IMR-90 (cell line): ENCODE measurements around the gene CA9. TPM values are rescaled to one million over a fixed set of nuclear protein-coding genes. Genes with fewer than 3 reads are reported as not detected.

Experiments
- ATAC-seq: fragments of 200-7000 bp; cut with Tn5 transposase; 2 replicates; pipeline ENCODE4 v1.9.1; 2020; ENCODE audit warnings: low read depth, mild to moderate bottlenecking, moderate library complexity
- BruUV-seq: library from RNA; stranded (reverse); fragments of 400-500 nt; replicated peaks from 2 replicates; lab custom pipeline; 2021; lab: Mats Ljungman, UMichigan
- CTCF ChIA-PET: fragments of 300-600 bp; formaldehyde crosslinking; extraction: SDS; loops from one replicate; lab custom pipeline; 2021; ENCODE audit warnings: antibody characterized with exemption; lab: Yijun Ruan, JAX
- POLR2A ChIA-PET: fragments of 300-600 bp; sonication (Branson Sonifier 250); formaldehyde crosslinking; loops from one replicate; lab custom pipeline; 2022; ENCODE audit warnings: antibody characterized with exemption; ENCODE audit not compliant: unreplicated experiment; lab: Charles Lee
- DNase-seq: peaks from one replicate; pipeline ENCODE4 v3.0.0; 2013
- H2AFZ ChIP-seq: replicated peaks from 2 replicates; pipeline ENCODE3; 2013; ENCODE audit warnings: low read length, mild to moderate bottlenecking; ENCODE audit not compliant: poor library complexity
- H2AK5ac ChIP-seq: 2 replicates; pipeline ENCODE4 v1.6.1; 2013; ENCODE audit warnings: low read depth, low read length, inconsistent platforms
- H2AK9ac ChIP-seq: replicated peaks from 2 replicates; pipeline ENCODE3; 2013; ENCODE audit warnings: mild to moderate bottlenecking, low read depth, low read length, moderate library complexity; ENCODE audit not compliant: poor library complexity
- H2BK120ac ChIP-seq: 2 replicates; pipeline ENCODE4 v1.6.1; 2013; ENCODE audit warnings: low read depth, low read length, inconsistent platforms
- H2BK15ac ChIP-seq: 3 replicates; pipeline ENCODE4 v1.6.1; 2013; ENCODE audit warnings: low read depth, low read length, inconsistent platforms
- H2BK20ac ChIP-seq: 2 replicates; pipeline ENCODE4 v1.6.1; 2013; ENCODE audit warnings: low read depth, mild to moderate bottlenecking, inconsistent platforms, low read length, moderate library complexity
- H2BK5ac ChIP-seq: 2 replicates; pipeline ENCODE4 v1.6.1; 2013; ENCODE audit warnings: mild to moderate bottlenecking, low read depth, low read length, inconsistent platforms; ENCODE audit not compliant: poor library complexity, severe bottlenecking
- H3K14ac ChIP-seq: replicated peaks from 2 replicates; pipeline ENCODE4 v1.6.1; 2013; ENCODE audit warnings: low read depth, low read length, inconsistent platforms
- H3K18ac ChIP-seq: 2 replicates; pipeline ENCODE4 v1.6.1; 2013; ENCODE audit warnings: low read depth, low read length, control low read depth
- H3K23ac ChIP-seq: 2 replicates; pipeline ENCODE4 v1.6.1; 2013; ENCODE audit warnings: low read depth, low read length, inconsistent platforms
- H3K27ac ChIP-seq: 2 replicates; pipeline ENCODE4 v1.5.1; 2013; ENCODE audit warnings: mild to moderate bottlenecking, control low read depth, low read length; ENCODE audit not compliant: insufficient read depth
- H3K27me3 ChIP-seq: 2 replicates; pipeline ENCODE4 v1.6.1; 2013; ENCODE audit warnings: low read length; ENCODE audit not compliant: control insufficient read depth, insufficient read depth
- H3K36me3 ChIP-seq: 2 replicates; pipeline ENCODE4 v1.6.1; 2013; ENCODE audit warnings: low read length, mixed read lengths; ENCODE audit not compliant: control insufficient read depth, insufficient read depth
- H3K4ac ChIP-seq: 2 replicates; pipeline ENCODE4 v1.6.1; 2013; ENCODE audit warnings: low read depth, low read length, inconsistent platforms
- H3K4me1 ChIP-seq: 2 replicates; pipeline ENCODE4 v1.6.1; 2013; ENCODE audit warnings: low read length, mixed read lengths; ENCODE audit not compliant: control insufficient read depth, insufficient read depth
- H3K4me2 ChIP-seq: 2 replicates; pipeline ENCODE4 v1.6.1; 2013; ENCODE audit warnings: low read depth, mild to moderate bottlenecking, control low read depth, low read length, moderate library complexity
- H3K4me3 ChIP-seq: 2 replicates; pipeline ENCODE4 v1.5.1; 2013; ENCODE audit warnings: low read depth, mild to moderate bottlenecking, control low read depth, low read length, moderate library complexity; ENCODE audit not compliant: insufficient read depth
- H3K56ac ChIP-seq: 2 replicates; pipeline ENCODE4 v1.6.1; 2013; ENCODE audit warnings: low read length, inconsistent platforms; ENCODE audit not compliant: insufficient read depth; ENCODE audit errors: extremely low read depth
- H3K79me1 ChIP-seq, 2 experiments: 2 replicates each; pipeline ENCODE4 v1.6.1; 2013; ENCODE audit warnings: low read length in 2 of 2, inconsistent platforms in 1 of 2, low read depth in 1 of 2
- H3K9ac ChIP-seq: 2 replicates; pipeline ENCODE4 v1.6.1; 2013; ENCODE audit warnings: low read depth, low read length, control low read depth
- H3K9me1 ChIP-seq: 2 replicates; pipeline ENCODE4 v1.6.1; 2013; ENCODE audit warnings: low read length, inconsistent platforms; ENCODE audit not compliant: insufficient read depth
- H3K9me3 ChIP-seq: 2 replicates; pipeline ENCODE4 v1.6.1; 2013; ENCODE audit warnings: low read length; ENCODE audit not compliant: control insufficient read depth, insufficient read depth
- H4K20me1 ChIP-seq: 2 replicates; pipeline ENCODE4 v1.6.1; 2013; ENCODE audit warnings: low read length, inconsistent platforms; ENCODE audit not compliant: insufficient read depth
- H4K5ac ChIP-seq: 2 replicates; pipeline ENCODE4 v1.6.1; 2013; ENCODE audit warnings: mild to moderate bottlenecking, low read depth, low read length, control low read depth
- H4K8ac ChIP-seq, 2 experiments: 2 replicates each; pipeline ENCODE4 v1.6.1; 2013; ENCODE audit warnings: low read depth in 2 of 2, low read length in 2 of 2, control low read depth in 1 of 2, inconsistent platforms in 1 of 2
- H4K91ac ChIP-seq: 2 replicates; pipeline ENCODE4 v1.6.1; 2013; ENCODE audit warnings: low read depth, low read length, inconsistent platforms; ENCODE audit not compliant: insufficient read depth
- CHD1 ChIP-seq: IDR thresholded peaks from 2 replicates; pipeline ENCODE4 v1.6.1; 2012; ENCODE audit warnings: low read depth, low read length, improper control_type of control experiment
- ELK1 ChIP-seq: fragments of 150-350 bp; IDR thresholded peaks from 2 replicates; pipeline ENCODE4 v1.6.1; 2016; ENCODE audit warnings: low read depth, mild to moderate bottlenecking, low read length, moderate library complexity, borderline replicate concordance
- FOS ChIP-seq: fragments of 150-350 bp; IDR thresholded peaks from 2 replicates; pipeline ENCODE4 v1.6.1; 2016; ENCODE audit warnings: low read depth, low read length
- MAFK ChIP-seq: IDR thresholded peaks from 2 replicates; pipeline ENCODE4 v1.6.1; 2012; ENCODE audit warnings: low read depth, low read length, improper control_type of control experiment
- MAZ ChIP-seq: IDR thresholded peaks from 2 replicates; pipeline ENCODE4 v1.6.1; 2012; ENCODE audit warnings: low read depth, mild to moderate bottlenecking, low read length, improper control_type of control experiment, moderate library complexity, borderline replicate concordance
- MXI1 ChIP-seq: IDR thresholded peaks from 2 replicates; pipeline ENCODE4 v1.6.1; 2012; ENCODE audit warnings: low read depth, mild to moderate bottlenecking, low read length, moderate library complexity, borderline replicate concordance
- NFE2L2 ChIP-seq: fragments of 150-350 bp; IDR thresholded peaks from 2 replicates; pipeline ENCODE4 v1.6.1; 2016; ENCODE audit warnings: low read depth, mild to moderate bottlenecking, low read length
- POLR2A ChIP-seq: IDR thresholded peaks from 2 replicates; pipeline ENCODE4 v1.6.1; 2012; ENCODE audit warnings: mild to moderate bottlenecking, low read depth, low read length
- RAD21 ChIP-seq: IDR thresholded peaks from 2 replicates; pipeline ENCODE4 v1.6.1; 2012; ENCODE audit warnings: low read length, improper control_type of control experiment
- RCOR1 ChIP-seq: IDR thresholded peaks from 2 replicates; pipeline ENCODE4 v1.6.1; 2012; ENCODE audit warnings: mild to moderate bottlenecking, low read length, improper control_type of control experiment; ENCODE audit not compliant: insufficient replicate concordance
- SMC3 ChIP-seq: fragments of 150-350 bp; IDR thresholded peaks from 2 replicates; pipeline ENCODE4 v1.6.1; 2016; ENCODE audit warnings: low read depth, mild to moderate bottlenecking, antibody characterized with exemption, low read length, moderate library complexity
- USF2 ChIP-seq: fragments of 150-350 bp; IDR thresholded peaks from 2 replicates; pipeline ENCODE4 v1.6.1; 2017; ENCODE audit warnings: mild to moderate bottlenecking, antibody characterized with exemption, low read length, low read depth
- WGBS, 2 experiments: methylation state at CpG; one replicate each; pipeline versions ENCODE4 v1.1.5 to v1.1.7; 2013; ENCODE audit warnings: missing lambda C conversion rate in 2 of 2; ENCODE audit not compliant: insufficient read length in 1 of 2; ENCODE audit errors: extremely low coverage in 2 of 2; 5-methylcytosine and 5-hydroxymethylcytosine counted together
- dilution Hi-C: fragments of 300-500 bp; cut with HindIII; formaldehyde crosslinking; loops from one replicate; pipeline ENCODE4 v1.14.3; 2018; ENCODE audit warnings: low sequenced_read_pairs; ENCODE audit not compliant: unreplicated experiment
- in situ Hi-C: fragments of 300-500 bp; cut with MboI; formaldehyde crosslinking; loops from 3 replicates; pipeline ENCODE4 v1.14.3; 2019; ENCODE audit warnings: low sequenced_read_pairs, inconsistent platforms, mixed read lengths
- intact Hi-C: fragments of 100-400 bp; cut with micrococcal nuclease; formaldehyde crosslinking; loops from 2 replicates; pipeline ENCODE4 v1.10.0; 2022
- polyA plus RNA-seq, 3 experiments: library from polyadenylated mRNA; depleted of rRNA; stranded (reverse); fragments of >200 nt; gene quantifications; 2 replicates each; pipeline ENCODE4 v1.2.3, GENCODE V29; 2012; ENCODE audit warnings: low replicate concordance in 1 of 3
- total RNA-seq: library from RNA; depleted of rRNA; stranded (reverse); fragments of >200 nt; gene quantifications from 2 replicates; pipeline ENCODE4 v1.2.3, GENCODE V29; 2012

CA9 gene
- total and polyA plus RNA-seq, 2 of the 4 experiments (the other 2 are of a cell fraction) = 0.54 to 3.9 TPM

GRCh38 chr9:35723908-35724307, 50.2 kb downstream of the CA9 start:
- Histone ChIP-seq H2BK15ac (no peak overlapping the region), H2BK20ac (no peak overlapping the region), H4K5ac (no peak overlapping the region), H2AK5ac (no peak overlapping the region), H2AK9ac (no peak overlapping the region), H3K9me1 (peaks cover 7% of the 10 kb centered on the region; the same call in 1 of the 2 replicates), H3K4ac (no peak overlapping the region), H3K27me3 (no peaks in the 10 kb centered on the region), H3K4me3 (no peak overlapping the region), H3K9me3 (no peaks in the 10 kb centered on the region), H2AFZ (no peak overlapping the region), H3K36me3 (peaks cover 62% of the 10 kb centered on the region), H3K79me1 (peaks cover 53 to 88% of the 10 kb centered on the region in 2 experiments), H2BK120ac (no peak overlapping the region), H3K4me2 (no peak overlapping the region), H3K23ac (no peak overlapping the region), H4K8ac (no peak overlapping the region), H3K14ac (no peak overlapping the region), H3K18ac (no peak overlapping the region), H4K91ac (no peak overlapping the region), H2BK5ac (peak overlapping the region; percentile 8), H3K56ac (no peak overlapping the region), H4K20me1 (peaks cover 40% of the 10 kb centered on the region), H3K9ac (no peak overlapping the region), H3K4me1 (peaks cover 17% of the 10 kb centered on the region), H3K27ac (no peak overlapping the region)
- WGBS, 2 experiments = no CpG with 5 or more reads among the region's 8 CpGs
- DNase-seq (no peak), ATAC-seq (no peak)
- ChIA-PET POLR2A (no interaction called here), CTCF (interaction anchor here (0.6 to 1.0 kb wide), 2 partner anchors 28 to 39 kb away, joined by 3 read pairs; no protein-coding TSS in a partner anchor)
- BruUV-seq = no TSS peak
- intact Hi-C loops = no loop called here
- in situ Hi-C loops = no loop called here
- dilution Hi-C loops = no loop called here
- TF ChIP-seq MAFK (no peak), CHD1 (no peak), MAZ (no peak), POLR2A (no peak), SMC3 (no peak), ELK1 (no peak), FOS (no peak), RCOR1 (no peak), MXI1 (no peak), USF2 (no peak), NFE2L2 (no peak), RAD21 (no peak)
